Measurements from ENCODE around the gene MCTP1.

MCTP1 gene

GRCh38 chr5:95159603-95160002 is 125.3 kb downstream of the MCTP1 start:
- no peak overlapping the region for H3K27ac ChIP-seq
- TF ChIP-seq, protein P1, sequence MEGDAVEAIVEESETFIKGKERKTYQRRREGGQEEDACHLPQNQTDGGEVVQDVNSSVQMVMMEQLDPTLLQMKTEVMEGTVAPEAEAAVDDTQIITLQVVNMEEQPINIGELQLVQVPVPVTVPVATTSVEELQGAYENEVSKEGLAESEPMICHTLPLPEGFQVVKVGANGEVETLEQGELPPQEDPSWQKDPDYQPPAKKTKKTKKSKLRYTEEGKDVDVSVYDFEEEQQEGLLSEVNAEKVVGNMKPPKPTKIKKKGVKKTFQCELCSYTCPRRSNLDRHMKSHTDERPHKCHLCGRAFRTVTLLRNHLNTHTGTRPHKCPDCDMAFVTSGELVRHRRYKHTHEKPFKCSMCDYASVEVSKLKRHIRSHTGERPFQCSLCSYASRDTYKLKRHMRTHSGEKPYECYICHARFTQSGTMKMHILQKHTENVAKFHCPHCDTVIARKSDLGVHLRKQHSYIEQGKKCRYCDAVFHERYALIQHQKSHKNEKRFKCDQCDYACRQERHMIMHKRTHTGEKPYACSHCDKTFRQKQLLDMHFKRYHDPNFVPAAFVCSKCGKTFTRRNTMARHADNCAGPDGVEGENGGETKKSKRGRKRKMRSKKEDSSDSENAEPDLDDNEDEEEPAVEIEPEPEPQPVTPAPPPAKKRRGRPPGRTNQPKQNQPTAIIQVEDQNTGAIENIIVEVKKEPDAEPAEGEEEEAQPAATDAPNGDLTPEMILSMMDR (conservative IDR thresholded peaks at IDR 0.05; ENCODE audit: low read depth) = no peak
- ChIA-PET CTCF (interaction anchor here (0.6 to 1.1 kb wide), 2 partner anchors 18 to 25 kb away, joined by 3 to 4 read pairs; no protein-coding TSS in a partner anchor), POLR2A (ENCODE audit: low non-redundant PET) (no interaction called here)
- DNase-seq (ENCODE audit: low spot score) = no peak

GRCh38 chr5:95155888-95156287 is 129.0 kb downstream of the MCTP1 start:
- ChIA-PET POLR2A (ENCODE audit: low non-redundant PET) (no interaction called here), CTCF (interaction anchor here (0.6 to 0.7 kb wide), 2 partner anchors 805 to 1595 kb away, joined by 4 to 6 read pairs; no protein-coding TSS in a partner anchor)
- DNase-seq (ENCODE audit: low spot score) = no peak

DNA sequence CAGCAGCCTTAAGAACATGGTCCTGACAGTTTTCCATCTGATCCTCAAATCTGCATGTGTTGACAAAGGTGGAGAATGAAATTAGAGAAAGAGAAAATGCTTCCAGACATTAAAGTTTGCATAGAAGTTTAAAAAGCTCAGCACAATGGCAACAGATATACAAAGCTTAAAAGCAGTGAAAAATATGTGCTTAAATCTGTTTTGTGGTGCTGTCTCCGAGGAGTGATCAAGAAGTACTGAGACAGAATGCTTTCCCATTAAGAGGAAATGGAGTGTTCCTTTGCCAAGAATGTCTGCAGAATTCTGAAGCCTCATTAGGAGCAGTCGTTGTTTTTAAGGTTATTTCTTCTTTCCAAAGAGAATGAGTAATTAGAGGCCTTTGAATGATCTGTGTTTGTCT is 131.4 kb downstream of the MCTP1 start:
- no peak overlapping the region for H3K27ac ChIP-seq
- DNase-seq (ENCODE audit: low spot score) = no peak
- POLR2A ChIA-PET (ENCODE audit: low non-redundant PET) = no interaction called here
- CTCF ChIA-PET = no interaction called here
- TF ChIP-seq, protein P1 (conservative IDR thresholded peaks at IDR 0.05; ENCODE audit: low read depth) = no peak

More at GRCh38 chr5:95155888-95156287, 129.0 kb downstream of the MCTP1 start:
- no peak overlapping the region for H3K27ac ChIP-seq
- TF ChIP-seq, protein P1 (conservative IDR thresholded peaks at IDR 0.05; ENCODE audit: low read depth) = no peak

DNA sequence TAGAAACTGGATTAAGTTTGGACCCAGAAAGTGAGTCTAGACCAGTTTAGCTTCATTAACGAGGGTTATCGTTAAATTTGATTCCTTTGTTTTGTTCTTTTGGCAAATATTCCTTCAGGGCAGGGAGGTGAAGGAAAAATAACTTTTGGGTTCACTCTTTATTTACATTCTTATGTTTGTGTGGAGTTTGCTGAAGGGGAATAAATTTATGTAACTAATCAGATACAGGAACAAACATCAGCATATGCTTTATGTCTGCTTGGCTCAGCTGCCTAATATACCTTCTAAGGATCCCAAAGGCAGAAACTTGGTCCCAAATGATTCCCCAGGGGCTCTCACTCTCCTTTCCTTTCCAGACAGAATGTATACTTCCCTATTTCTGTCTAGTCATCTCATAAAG is 132.4 kb downstream of the MCTP1 start:
- no peak for DNase-seq (ENCODE audit: low spot score)
- TF ChIP-seq, protein P1 (conservative IDR thresholded peaks at IDR 0.05; ENCODE audit: low read depth) = no peak
- ChIA-PET CTCF (interaction anchor here (0.6 kb wide), 1 partner anchor 117 kb away, joined by 3 read pairs; no protein-coding TSS in a partner anchor), POLR2A (ENCODE audit: low non-redundant PET) (no interaction called here)
- no peak overlapping the region for H3K27ac ChIP-seq

GRCh38 chr5:95152131-95152530 is 132.8 kb downstream of the MCTP1 start:
- TF ChIP-seq, protein P1 (conservative IDR thresholded peaks at IDR 0.05; ENCODE audit: low read depth) = no peak
- no peak for DNase-seq (ENCODE audit: low spot score)
- no peak overlapping the region for H3K27ac ChIP-seq
- ChIA-PET POLR2A (ENCODE audit: low non-redundant PET) (no interaction called here), CTCF (interaction anchor here (0.6 kb wide), 1 partner anchor 117 kb away, joined by 3 read pairs; no protein-coding TSS in a partner anchor)

DNA sequence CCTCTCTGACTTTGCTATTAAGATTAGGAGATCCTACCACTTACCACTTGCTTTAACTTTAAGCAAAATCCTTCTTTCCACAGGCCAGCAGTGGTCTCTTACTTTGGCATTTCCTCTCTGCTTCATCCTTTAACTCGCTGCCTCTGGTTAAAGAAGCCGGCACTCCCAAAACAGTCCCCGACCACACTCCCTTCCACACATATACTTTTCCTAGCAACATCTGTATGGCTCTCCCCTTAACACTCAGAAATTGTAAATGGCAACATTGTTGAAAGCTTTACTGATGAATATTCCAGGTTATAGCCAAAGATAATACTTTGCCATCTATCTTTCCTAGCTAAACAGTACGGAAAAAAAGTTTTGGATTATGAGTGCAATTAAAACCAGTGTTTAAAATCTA is 133.2 kb downstream of the MCTP1 start:
- CTCF ChIA-PET = interaction anchor here (0.6 kb wide), 1 partner anchor 125 kb away, joined by 4 read pairs; no protein-coding TSS in a partner anchor
- no peak for DNase-seq (ENCODE audit: low spot score)
- POLR2A ChIA-PET (ENCODE audit: low non-redundant PET) = no interaction called here
- TF ChIP-seq, protein P1 (conservative IDR thresholded peaks at IDR 0.05; ENCODE audit: low read depth) = no peak
- no peak overlapping the region for H3K27ac ChIP-seq

All from RWPE1 (cell line).